SJCRH30 (cell line): ENCODE results near the gene SLC39A5. TPM values are rescaled to one million over a fixed set of nuclear protein-coding genes. Genes with fewer than 3 reads are reported as not detected.
"Not testable (repeated sequence)": the region's sequence is repeated elsewhere in the genome, so short reads cannot be mapped to it uniquely, and the experiment has no call there.

Experiments used
- DNase-seq, 2 experiments: peaks; one replicate each; pipeline ENCODE4 v3.0.0-alpha.2; 2015 to 2020
- H3K27ac ChIP-seq: fragments of 250-450 bp; sonication (Bioruptor Pico); 2 replicates; pipeline ENCODE4 v1.5.1; 2020; ENCODE audit warnings: mild to moderate bottlenecking, moderate library complexity
- H3K27me3 ChIP-seq: fragments of 250-450 bp; sonication (Bioruptor Pico); 2 replicates; pipeline ENCODE4 v1.5.1; 2020; ENCODE audit warnings: mild to moderate bottlenecking, moderate library complexity
- H3K36me3 ChIP-seq: fragments of 250-450 bp; sonication (Bioruptor Pico); 2 replicates; pipeline ENCODE4 v1.5.1; 2020; ENCODE audit warnings: mild to moderate bottlenecking, moderate library complexity
- H3K4me1 ChIP-seq: fragments of 250-450 bp; sonication (Bioruptor Pico); 2 replicates; pipeline ENCODE4 v1.5.1; 2020; ENCODE audit warnings: mild to moderate bottlenecking, moderate library complexity
- H3K4me3 ChIP-seq: fragments of 250-450 bp; sonication (Bioruptor Pico); 2 replicates; pipeline ENCODE4 v1.5.1; 2020; ENCODE audit warnings: mild to moderate bottlenecking, moderate library complexity
- H3K9me3 ChIP-seq: fragments of 250-450 bp; sonication (Bioruptor Pico); replicated peaks from 2 replicates; pipeline ENCODE4 v1.5.1; 2020; ENCODE audit warnings: mild to moderate bottlenecking, moderate library complexity
- total RNA-seq: library from RNA; depleted of rRNA; stranded (reverse); fragments of >200 nt; shearing (Covaris generic); gene quantifications from 2 replicates; pipeline ENCODE4 v1.2.3, GENCODE V29; 2014; rRNA removed

Gene SLC39A5
- total RNA-seq, 1 experiment from 2014 or later: not detected

DNA sequence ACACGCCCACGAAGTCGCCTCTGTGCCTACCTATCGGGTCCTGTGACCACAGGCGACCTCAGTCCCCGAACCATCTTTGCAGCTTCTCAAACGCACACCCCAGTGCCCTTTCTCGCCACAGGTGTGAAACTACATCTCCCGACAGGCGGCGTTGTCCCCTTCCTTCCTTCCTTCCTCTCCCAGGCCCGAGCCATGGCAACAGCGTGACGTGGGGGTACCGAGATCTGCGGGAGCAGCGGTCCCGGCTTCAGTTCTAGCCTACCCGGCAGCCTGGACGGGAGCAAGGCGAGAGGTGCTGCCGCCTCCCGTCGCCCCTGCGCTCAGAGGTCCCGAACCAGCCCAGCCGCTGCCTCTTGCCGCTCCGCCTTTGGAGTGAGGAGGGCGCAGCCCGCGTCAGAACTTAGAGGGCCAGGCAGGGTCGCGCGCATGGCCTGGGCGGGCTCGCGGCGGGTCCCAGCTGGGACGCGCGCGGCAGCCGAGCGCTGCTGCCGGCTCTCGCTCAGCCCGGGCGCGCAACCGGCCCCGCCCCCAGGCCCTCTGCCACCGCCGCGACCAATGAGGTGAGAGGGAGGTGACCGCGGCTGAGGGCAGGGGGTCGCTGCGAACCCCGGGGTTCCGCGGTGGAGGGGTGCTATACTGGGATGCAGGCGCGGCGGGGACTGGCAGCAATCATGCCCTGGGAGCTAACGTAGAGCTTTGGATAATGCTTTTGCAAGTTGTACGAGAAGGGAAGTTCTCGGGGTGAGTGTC, 37.0 kb downstream of the SLC39A5 start, which contains the start of gene COQ10A:
COQ10A (plus strand) TSS at position 250 of the 750 bp plus-strand sequence; CDS start at position 427, 177 bp downstream.
- DNase-seq: peak; percentile 85 to 89
- Histone ChIP-seq H3K4me1 (peaks cover 3% of the 10 kb centered on the region; the same call in 1 of the 2 replicates), H3K27me3 (no peaks in the 10 kb centered on the region), H3K36me3 (peaks cover 22% of the 10 kb centered on the region), H3K9me3 (no peaks in the 10 kb centered on the region), H3K27ac (peak within 1 kb of the TSS; percentile 42; the same call in 1 of the 2 replicates), H3K4me3 (peak within 1 kb of the TSS; percentile 68)

DNA sequence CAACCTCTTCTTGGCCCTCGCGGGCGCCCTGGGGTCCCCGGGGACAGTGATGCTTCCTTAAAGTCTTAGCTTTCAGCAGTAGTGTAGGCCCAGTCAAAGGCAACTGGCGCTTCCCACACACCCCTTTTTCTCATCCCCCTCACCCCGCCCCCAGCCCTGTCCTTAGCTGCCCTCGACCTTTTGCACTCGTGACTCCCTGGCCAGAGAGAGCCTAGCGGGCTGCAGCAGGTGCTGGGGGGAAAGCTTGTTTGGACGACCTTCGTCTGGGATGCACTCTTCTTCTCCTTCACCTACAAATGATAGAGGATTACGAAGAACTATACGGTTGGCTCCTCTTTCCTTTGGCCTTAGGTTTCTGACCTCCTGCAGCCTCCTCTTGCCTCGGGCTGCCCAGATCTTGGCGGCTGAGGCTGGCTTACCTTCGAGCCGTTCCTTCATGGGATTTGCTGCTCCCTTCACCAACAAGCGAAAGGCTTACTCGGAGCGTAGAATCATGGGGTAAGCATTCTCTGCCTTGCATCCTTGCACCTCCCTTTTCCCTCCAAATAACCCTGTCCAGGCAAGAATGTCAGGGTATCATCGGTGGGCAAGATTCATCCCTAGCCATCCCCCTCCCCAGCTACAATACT, 37.7 kb downstream of the SLC39A5 start:
- Histone ChIP-seq H3K36me3 (peaks cover 25% of the 10 kb centered on the region), H3K9me3 (no peaks in the 10 kb centered on the region), H3K4me3 (peak overlapping the region; percentile 68), H3K27me3 (no peaks in the 10 kb centered on the region), H3K4me1 (no peaks in the 10 kb centered on the region; the same call in 1 of the 2 replicates), H3K27ac (no peak overlapping the region)
- no peak for DNase-seq

DNA sequence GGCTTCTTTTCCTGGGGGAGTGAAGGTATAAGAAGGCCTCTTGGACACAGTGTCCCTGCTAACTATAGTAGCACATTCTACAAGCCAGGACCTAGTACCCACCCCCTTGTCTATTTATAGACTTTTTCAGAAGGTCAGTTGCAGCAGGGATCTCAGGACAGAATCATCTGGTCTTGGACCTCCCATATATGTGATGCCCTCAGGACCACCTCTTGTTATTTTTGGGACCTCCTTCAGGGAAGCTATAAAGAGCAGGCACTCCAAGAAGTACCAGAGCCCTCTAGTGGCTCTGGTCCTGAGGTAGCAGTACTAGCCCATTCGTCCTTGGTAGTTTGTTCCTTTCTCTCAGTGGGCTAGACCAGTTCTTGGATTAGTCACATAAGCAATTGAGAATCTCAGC, 41.2 kb downstream of the SLC39A5 start:
- Histone ChIP-seq H3K27ac (no peak overlapping the region), H3K4me3 (no peak overlapping the region), H3K4me1 (no peaks in the 10 kb centered on the region; the same call in 1 of the 2 replicates), H3K27me3 (no peaks in the 10 kb centered on the region), H3K36me3 (peaks cover 51% of the 10 kb centered on the region), H3K9me3 (no peaks in the 10 kb centered on the region)
- DNase-seq: no peak

DNA sequence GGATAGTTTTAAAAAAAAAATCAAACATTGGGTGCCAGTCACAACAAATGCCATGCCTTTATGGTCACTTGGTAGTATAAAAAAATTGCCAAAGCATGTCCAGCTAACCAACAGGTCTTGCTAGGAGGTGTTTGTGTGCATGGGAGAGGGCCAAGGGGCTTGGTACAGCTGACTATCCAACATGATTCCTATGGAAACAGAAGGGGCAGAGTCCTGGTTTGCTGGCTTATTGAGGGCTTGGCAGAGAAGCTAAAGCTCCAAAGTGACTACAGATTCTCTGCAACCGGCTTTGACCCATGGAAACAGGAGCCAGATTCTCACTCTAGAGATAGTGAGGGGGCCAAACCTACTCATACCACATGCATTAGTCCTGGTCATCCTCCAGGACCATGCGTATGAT, 42.6 kb downstream of the SLC39A5 start:
- not testable (repeated sequence) for H3K27ac ChIP-seq, H3K4me3 ChIP-seq, H3K9me3 ChIP-seq, H3K4me1 ChIP-seq, H3K27me3 ChIP-seq, DNase-seq
- peaks cover 60% of the 10 kb centered on the region for H3K36me3 ChIP-seq

DNA sequence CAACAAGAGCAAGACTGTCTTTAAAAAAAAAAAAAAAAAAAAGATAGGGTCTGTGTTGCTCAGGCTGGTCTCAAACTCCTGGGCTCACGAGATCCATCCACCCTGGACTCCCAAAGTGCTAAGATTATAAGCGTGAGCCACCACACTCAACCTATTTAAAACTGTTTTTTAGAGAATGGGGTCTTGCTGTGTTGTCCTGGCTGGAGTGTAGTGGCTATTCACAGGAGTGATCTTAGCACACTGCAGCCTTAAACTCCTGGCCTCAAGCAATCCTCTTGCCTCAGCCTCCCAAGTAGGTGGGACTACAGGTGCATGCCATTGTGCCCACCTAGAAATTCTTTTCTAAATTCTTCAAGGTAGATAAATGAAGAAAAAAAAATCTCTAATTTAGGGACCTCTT, 44.4 kb downstream of the SLC39A5 start:
- Histone ChIP-seq H3K27ac (no peak overlapping the region), H3K4me3 (no peak overlapping the region), H3K9me3 (no peaks in the 10 kb centered on the region), H3K36me3 (peaks cover 76% of the 10 kb centered on the region), H3K27me3 (no peaks in the 10 kb centered on the region), H3K4me1 (no peaks in the 10 kb centered on the region)
- no peak for DNase-seq

DNA sequence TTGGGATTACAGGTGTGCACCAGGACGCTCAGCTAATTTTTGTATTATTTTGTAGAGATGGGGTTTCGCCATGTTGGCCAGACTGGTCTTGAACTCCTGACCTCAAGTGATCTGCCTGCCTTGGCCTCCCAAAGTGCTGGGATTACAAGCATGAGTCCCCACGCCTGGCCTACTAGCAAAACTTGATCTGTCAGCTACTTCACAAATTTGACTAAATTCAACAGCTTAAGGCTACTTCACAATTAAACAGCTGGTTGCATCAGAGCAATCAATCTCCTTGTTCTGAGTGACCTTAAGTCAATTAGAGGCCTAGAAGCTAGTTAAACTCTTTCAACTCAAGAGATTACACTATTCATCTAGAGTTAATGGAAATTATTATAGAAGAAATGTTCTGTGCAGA, 49.1 kb downstream of the SLC39A5 start:
- no peaks in the 10 kb centered on the region for H3K4me1 ChIP-seq
- no peak overlapping the region for H3K27ac ChIP-seq
- peaks cover 83% of the 10 kb centered on the region for H3K36me3 ChIP-seq
- H3K9me3 ChIP-seq: no peaks in the 10 kb centered on the region
- H3K4me3 ChIP-seq: no peak overlapping the region
- no peak for DNase-seq
- H3K27me3 ChIP-seq: no peaks in the 10 kb centered on the region

DNA sequence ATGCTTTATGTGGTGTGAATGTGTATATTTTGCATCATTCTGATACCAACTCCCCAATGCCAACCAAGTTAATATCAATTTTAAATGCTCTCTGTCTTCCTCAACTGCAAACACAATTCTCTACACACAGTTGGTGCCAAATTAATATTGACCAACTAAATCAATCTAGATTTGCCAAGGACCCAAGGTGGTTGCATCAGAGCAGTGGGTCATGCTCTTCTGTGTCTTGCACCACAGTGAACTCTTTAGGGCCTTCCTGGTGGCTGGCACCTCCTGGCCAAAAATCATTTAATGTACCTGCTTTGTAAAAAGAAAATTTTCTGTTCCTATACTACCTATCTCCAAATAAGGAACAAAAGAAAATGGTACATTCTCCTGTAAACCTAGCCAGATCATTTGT, 51.0 kb downstream of the SLC39A5 start:
- Histone ChIP-seq H3K36me3 (peaks cover 81% of the 10 kb centered on the region), H3K27ac (no peak overlapping the region), H3K9me3 (no peaks in the 10 kb centered on the region), H3K4me1 (no peaks in the 10 kb centered on the region), H3K4me3 (no peak overlapping the region), H3K27me3 (no peaks in the 10 kb centered on the region)
- DNase-seq: no peak

DNA sequence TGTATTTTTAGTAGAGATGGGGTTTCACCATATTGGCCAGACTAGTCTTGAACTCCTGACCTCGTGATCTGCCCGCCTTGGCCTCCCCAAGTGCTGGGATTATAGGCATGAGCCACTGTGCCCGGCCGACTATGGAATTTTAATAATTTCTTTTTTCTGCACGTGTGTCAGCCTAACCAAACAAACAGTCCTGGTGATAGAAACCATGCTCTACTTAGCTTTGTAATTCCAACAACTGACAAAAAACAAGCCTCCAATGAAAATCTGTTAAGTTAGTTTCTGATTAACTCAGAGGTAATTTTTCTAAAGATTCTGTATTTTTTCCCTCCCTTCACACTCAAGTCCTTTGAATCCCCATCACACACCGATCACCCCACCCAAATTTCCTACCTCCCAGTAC, 52.2 kb downstream of the SLC39A5 start:
- Histone ChIP-seq H3K27me3 (no peaks in the 10 kb centered on the region), H3K9me3 (no peaks in the 10 kb centered on the region), H3K4me1 (no peaks in the 10 kb centered on the region), H3K36me3 (peaks cover 83% of the 10 kb centered on the region), H3K4me3 (no peak overlapping the region), H3K27ac (no peak overlapping the region)
- DNase-seq: no peak

DNA sequence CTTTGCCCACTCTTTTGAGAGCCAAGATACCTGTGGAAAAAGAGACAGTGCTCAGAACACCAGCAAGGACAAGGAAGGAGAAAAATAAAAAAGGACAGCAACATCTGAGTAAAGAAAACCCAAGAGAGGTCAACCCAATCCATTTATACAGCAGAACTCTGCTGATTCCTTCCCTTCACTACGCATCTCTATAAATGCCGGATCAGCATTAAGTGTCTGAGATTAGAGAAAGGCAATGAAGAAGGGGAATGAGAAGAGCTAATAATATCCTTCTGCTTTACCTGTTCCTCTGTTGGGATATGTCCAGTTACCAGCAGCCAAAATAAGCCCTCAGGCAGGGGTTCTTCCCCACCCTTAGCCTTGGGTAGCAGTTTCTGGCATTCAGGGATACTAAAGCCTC, 52.7 kb downstream of the SLC39A5 start:
- Histone ChIP-seq H3K4me1 (no peaks in the 10 kb centered on the region), H3K4me3 (no peak overlapping the region), H3K36me3 (peaks cover 82% of the 10 kb centered on the region), H3K27me3 (no peaks in the 10 kb centered on the region), H3K9me3 (no peaks in the 10 kb centered on the region), H3K27ac (no peak overlapping the region)
- no peak for DNase-seq

DNA sequence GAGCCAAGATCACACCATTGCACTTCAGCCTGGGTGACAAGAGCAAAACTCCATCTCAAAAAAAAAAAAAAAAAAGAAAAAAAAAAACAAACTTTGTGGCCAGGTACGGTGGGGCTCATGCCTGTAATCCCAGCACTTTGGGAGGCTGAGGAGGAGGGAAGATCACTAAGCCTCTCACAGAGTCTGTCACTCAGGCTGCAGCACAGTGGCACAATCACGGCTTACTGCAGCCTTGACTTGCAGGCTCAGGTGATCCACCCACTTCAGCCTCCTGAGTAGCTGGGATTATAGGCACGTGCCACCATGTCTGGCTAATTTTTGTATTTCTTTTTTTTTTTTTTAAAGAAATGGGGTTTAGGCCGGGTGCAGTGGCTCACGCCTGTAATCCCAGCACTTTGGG, 54.4 kb downstream of the SLC39A5 start:
- H3K27ac ChIP-seq, DNase-seq, H3K4me3 ChIP-seq, H3K9me3 ChIP-seq, H3K27me3 ChIP-seq, H3K4me1 ChIP-seq: not testable (repeated sequence)
- peaks cover 77% of the 10 kb centered on the region for H3K36me3 ChIP-seq

DNA sequence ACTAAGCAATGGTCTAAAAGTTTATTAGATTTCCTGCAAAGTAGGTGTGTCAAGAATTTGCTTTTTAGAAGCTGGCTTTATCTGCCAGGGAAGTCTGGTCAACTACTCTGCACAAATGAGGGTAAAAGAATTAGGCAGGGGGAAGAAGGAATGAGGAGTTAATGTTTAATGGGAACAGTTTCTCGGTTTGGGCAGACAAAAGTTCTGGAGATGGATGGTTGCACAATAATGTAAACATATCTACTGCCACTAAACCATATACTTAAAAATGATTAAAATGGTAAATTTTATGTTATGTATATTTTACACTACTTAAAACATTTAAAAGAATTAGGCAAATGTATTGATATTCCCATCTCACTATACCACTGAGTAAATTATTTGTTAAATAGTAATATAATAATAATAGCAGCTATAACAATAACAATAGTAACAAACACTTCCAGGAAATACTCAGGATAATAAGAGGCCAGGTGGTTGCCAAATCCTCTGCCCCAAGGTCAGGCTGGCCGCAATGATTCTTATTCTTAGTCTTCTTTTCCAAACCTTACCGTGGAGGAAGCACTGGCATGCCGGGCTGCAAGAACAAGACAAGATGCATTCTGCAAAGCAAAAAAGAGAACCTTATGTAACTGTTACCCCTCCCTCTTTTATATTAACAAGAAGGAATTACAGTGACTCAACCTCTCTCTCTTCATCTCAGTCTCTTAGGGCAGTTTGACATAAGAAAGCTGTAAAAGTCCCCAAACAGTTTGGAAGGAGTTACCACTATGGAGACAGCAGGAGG, 56.4 kb downstream of the SLC39A5 start:
- H3K36me3 ChIP-seq: peaks cover 76% of the 10 kb centered on the region
- no peaks in the 10 kb centered on the region for H3K4me1 ChIP-seq
- H3K27ac ChIP-seq: no peak overlapping the region

More for the DNA sequence above, 56.4 kb downstream of the SLC39A5 start:
- no peak overlapping the region for H3K4me3 ChIP-seq
- no peak for DNase-seq
- no peaks in the 10 kb centered on the region for H3K27me3 ChIP-seq
- no peaks in the 10 kb centered on the region for H3K9me3 ChIP-seq

Other genes with a start within 250 kb of the SLC39A5 start
- 10.0 and 13.2 TPM in 2 replicates for gene SUOX, start 232.8 kb upstream of the SLC39A5 start, total RNA-seq
- gene IKZF4, start 209.0 kb upstream of the SLC39A5 start, total RNA-seq: 1.7 and 2.2 TPM in 2 replicates
- gene RPS26, start 188.1 kb upstream of the SLC39A5 start, total RNA-seq: 229 and 271 TPM in 2 replicates
- 38.0 and 38.8 TPM in 2 replicates for gene ERBB3, start 149.9 kb upstream of the SLC39A5 start, total RNA-seq
- gene PA2G4, start 125.5 kb upstream of the SLC39A5 start, total RNA-seq: 342 and 348 TPM in 2 replicates
- 5,544 and 5,661 TPM in 2 replicates for gene RPL41, start 113.4 kb upstream of the SLC39A5 start, total RNA-seq
- 5.5 and 5.8 TPM in 2 replicates for gene ZC3H10, start 111.8 kb upstream of the SLC39A5 start, total RNA-seq
- gene ESYT1, start 101.8 kb upstream of the SLC39A5 start, total RNA-seq: 86.7 and 92.9 TPM in 2 replicates
- gene MYL6B, start 77.5 kb upstream of the SLC39A5 start, total RNA-seq: 199 and 208 TPM in 2 replicates
- gene MYL6, start 71.7 kb upstream of the SLC39A5 start, total RNA-seq: 564 and 633 TPM in 2 replicates
- 57.3 and 60.9 TPM in 2 replicates for gene SMARCC2, start 40.6 kb upstream of the SLC39A5 start, total RNA-seq
- gene RNF41, start 8.1 kb upstream of the SLC39A5 start, total RNA-seq: 24.3 and 25.7 TPM in 2 replicates
- gene NABP2, start 5.7 kb upstream of the SLC39A5 start, total RNA-seq: 43.2 and 46.5 TPM in 2 replicates
- gene ANKRD52, start 28.3 kb downstream of the SLC39A5 start, total RNA-seq: 12.0 and 12.5 TPM in 2 replicates
- 13.8 and 14.4 TPM in 2 replicates for gene COQ10A, start 36.9 kb downstream of the SLC39A5 start, total RNA-seq
- gene CS, start 70.3 kb downstream of the SLC39A5 start, total RNA-seq: 183 and 185 TPM in 2 replicates
- 75.2 and 80.9 TPM in 2 replicates for gene CNPY2, start 85.9 kb downstream of the SLC39A5 start, total RNA-seq
- gene PAN2, start 103.9 kb downstream of the SLC39A5 start, total RNA-seq: 25.5 and 27.9 TPM in 2 replicates
- gene IL23A, start 108.8 kb downstream of the SLC39A5 start, total RNA-seq: 0.41 TPM in 1 of 2 replicates, not detected in the other
- gene STAT2, start 130.1 kb downstream of the SLC39A5 start, total RNA-seq: 38.8 and 44.0 TPM in 2 replicates
- gene APOF, start 132.8 kb downstream of the SLC39A5 start, total RNA-seq: not detected in 2 replicates
- gene TIMELESS, start 219.4 kb downstream of the SLC39A5 start, total RNA-seq: 32.3 and 36.2 TPM in 2 replicates
- gene MIP, start 224.6 kb downstream of the SLC39A5 start, total RNA-seq: not detected in 2 replicates
- 3.0 and 3.7 TPM in 2 replicates for gene SPRYD4, start 238.5 kb downstream of the SLC39A5 start, total RNA-seq